ENCODE results near the gene IL1R1. TPM values are rescaled to one million over a fixed set of nuclear protein-coding genes. Genes with fewer than 3 reads are reported as not detected.

Gene IL1R1
- total RNA-seq, 1 donor from 2014 or later = 1.7 TPM

DNA sequence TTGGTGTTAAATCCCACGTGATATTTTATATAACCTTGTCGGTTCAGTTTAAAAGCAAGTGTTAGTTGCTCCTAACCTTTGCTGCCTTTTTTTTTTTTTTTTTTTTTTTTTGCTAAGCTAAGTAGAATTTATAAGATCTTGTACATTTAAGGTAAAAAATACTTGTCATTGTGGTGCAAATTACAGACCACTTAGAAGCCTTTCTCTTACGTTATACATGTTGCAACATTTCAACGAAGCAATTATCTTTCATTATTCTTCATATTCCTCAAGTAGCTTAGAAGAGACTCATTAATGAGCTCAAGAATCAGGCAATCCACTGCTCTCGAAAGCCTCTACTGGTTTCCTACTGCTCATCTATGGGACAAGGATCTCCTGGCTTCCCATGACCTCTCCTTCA, 29.4 kb downstream of the IL1R1 start:
- Histone ChIP-seq H3K4me1 (no peaks in the 10 kb centered on the region), H3K79me2 (ENCODE audit: low read depth) (no peaks in the 10 kb centered on the region), H3K9ac (no peak overlapping the region), H3K27me3 (no peaks in the 10 kb centered on the region), H3K9me3 (ENCODE audit: low read depth) (no peaks in the 10 kb centered on the region), H3K4me3 (no peak overlapping the region), H4K20me1 (ENCODE audit: low read depth) (no peaks in the 10 kb centered on the region), H2AFZ (replicated peaks) (no peak overlapping the region), H3K27ac (no peak overlapping the region), H3K36me3 (no peaks in the 10 kb centered on the region), H3F3A (ENCODE audit: low read depth) (no peaks in the 10 kb centered on the region), H3K4me2 (no peak overlapping the region)
- DNase-seq (ENCODE audit: low spot score) = no peak
- Mint-ChIP-seq H3K27ac (no peak overlapping the region), H3K36me3 (no peaks in the 10 kb centered on the region), H3K4me1 (no peaks in the 10 kb centered on the region), H3K4me3 (no peak overlapping the region), H3K9me3 (peaks cover 2% of the 10 kb centered on the region), H3K27me3 (ENCODE audit: insufficient read depth, low read depth) (no peaks in the 10 kb centered on the region)
- no peak for TF ChIP-seq EZH2 (IDR thresholded peaks at IDR 0.05)

DNA sequence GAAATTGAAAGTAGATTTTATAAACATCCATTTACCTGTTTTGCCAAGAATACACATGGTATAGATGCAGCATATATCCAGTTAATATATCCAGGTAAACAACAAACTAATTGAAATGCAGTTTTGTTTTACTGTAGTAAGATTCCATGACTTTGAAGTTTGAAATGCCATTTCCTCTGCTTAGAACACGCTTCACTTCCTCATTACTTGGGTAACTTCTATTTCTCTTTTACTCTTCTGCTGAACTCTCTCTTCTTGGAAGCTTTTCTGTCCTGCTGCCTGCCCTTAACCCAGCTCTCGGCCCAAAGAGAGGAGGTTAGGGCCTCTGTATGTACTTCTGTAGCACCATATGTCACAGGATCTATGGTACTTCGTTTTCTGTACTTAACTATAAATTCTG, 30.2 kb downstream of the IL1R1 start:
- no peaks in the 10 kb centered on the region for H3K36me3 ChIP-seq
- Mint-ChIP-seq H3K36me3 (no peaks in the 10 kb centered on the region), H3K27me3 (ENCODE audit: insufficient read depth, low read depth) (no peaks in the 10 kb centered on the region), H3K27ac (no peak overlapping the region), H3K9me3 (peaks cover 2% of the 10 kb centered on the region), H3K4me1 (no peaks in the 10 kb centered on the region), H3K4me3 (no peak overlapping the region)
- no peaks in the 10 kb centered on the region for H3K79me2 ChIP-seq (ENCODE audit: low read depth)
- H3F3A ChIP-seq (ENCODE audit: low read depth) = no peaks in the 10 kb centered on the region
- no peak overlapping the region for H3K9ac ChIP-seq
- TF ChIP-seq EZH2phosphoT487 (IDR thresholded peaks at IDR 0.05) (no peak), EZH2 (IDR thresholded peaks at IDR 0.05) (no peak)
- TF ChIP-seq, protein P1, sequence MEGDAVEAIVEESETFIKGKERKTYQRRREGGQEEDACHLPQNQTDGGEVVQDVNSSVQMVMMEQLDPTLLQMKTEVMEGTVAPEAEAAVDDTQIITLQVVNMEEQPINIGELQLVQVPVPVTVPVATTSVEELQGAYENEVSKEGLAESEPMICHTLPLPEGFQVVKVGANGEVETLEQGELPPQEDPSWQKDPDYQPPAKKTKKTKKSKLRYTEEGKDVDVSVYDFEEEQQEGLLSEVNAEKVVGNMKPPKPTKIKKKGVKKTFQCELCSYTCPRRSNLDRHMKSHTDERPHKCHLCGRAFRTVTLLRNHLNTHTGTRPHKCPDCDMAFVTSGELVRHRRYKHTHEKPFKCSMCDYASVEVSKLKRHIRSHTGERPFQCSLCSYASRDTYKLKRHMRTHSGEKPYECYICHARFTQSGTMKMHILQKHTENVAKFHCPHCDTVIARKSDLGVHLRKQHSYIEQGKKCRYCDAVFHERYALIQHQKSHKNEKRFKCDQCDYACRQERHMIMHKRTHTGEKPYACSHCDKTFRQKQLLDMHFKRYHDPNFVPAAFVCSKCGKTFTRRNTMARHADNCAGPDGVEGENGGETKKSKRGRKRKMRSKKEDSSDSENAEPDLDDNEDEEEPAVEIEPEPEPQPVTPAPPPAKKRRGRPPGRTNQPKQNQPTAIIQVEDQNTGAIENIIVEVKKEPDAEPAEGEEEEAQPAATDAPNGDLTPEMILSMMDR (IDR thresholded peaks at IDR 0.05) = no peak
- H4K20me1 ChIP-seq (ENCODE audit: low read depth) = no peaks in the 10 kb centered on the region
- H3K27me3 ChIP-seq = no peaks in the 10 kb centered on the region
- DNase-seq (ENCODE audit: low spot score) = no peak
- H3K4me2 ChIP-seq = no peak overlapping the region
- no peak overlapping the region for H3K4me3 ChIP-seq
- H2AFZ ChIP-seq (replicated peaks) = no peak overlapping the region
- H3K27ac ChIP-seq = no peak overlapping the region
- no peaks in the 10 kb centered on the region for H3K4me1 ChIP-seq
- no peaks in the 10 kb centered on the region for H3K9me3 ChIP-seq (ENCODE audit: low read depth)

DNA sequence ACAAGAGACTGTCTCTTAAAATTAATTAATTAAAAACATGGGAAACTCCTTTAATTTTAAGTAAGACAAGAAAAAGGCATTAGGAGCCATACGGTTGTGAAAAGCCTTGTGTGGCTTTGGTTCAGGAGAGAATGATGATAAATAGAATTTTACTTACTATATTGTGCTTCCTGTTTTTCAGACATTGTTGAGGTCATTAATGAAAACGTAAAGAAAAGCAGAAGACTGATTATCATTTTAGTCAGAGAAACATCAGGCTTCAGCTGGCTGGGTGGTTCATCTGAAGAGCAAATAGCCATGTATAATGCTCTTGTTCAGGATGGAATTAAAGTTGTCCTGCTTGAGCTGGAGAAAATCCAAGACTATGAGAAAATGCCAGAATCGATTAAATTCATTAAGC, 33.6 kb downstream of the IL1R1 start:
- no peak overlapping the region for H3K9ac ChIP-seq
- no peaks in the 10 kb centered on the region for H3F3A ChIP-seq (ENCODE audit: low read depth)
- H3K36me3 ChIP-seq = no peaks in the 10 kb centered on the region
- no peaks in the 10 kb centered on the region for H3K27me3 Mint-ChIP-seq (ENCODE audit: insufficient read depth, low read depth)
- H3K36me3 Mint-ChIP-seq = no peaks in the 10 kb centered on the region
- no peaks in the 10 kb centered on the region for H3K4me1 ChIP-seq
- no peak for DNase-seq (ENCODE audit: low spot score)
- no peaks in the 10 kb centered on the region for H3K79me2 ChIP-seq (ENCODE audit: low read depth)
- TF ChIP-seq, protein P1 (IDR thresholded peaks at IDR 0.05) = no peak
- TF ChIP-seq EZH2 (IDR thresholded peaks at IDR 0.05) (no peak), EZH2phosphoT487 (IDR thresholded peaks at IDR 0.05) (no peak)
- no peaks in the 10 kb centered on the region for H3K27me3 ChIP-seq
- H3K4me1 Mint-ChIP-seq = no peaks in the 10 kb centered on the region
- no peak overlapping the region for H2AFZ ChIP-seq (replicated peaks)
- no peak overlapping the region for H3K4me3 ChIP-seq
- no peak overlapping the region for H3K4me2 ChIP-seq
- no peaks in the 10 kb centered on the region for H3K9me3 ChIP-seq (ENCODE audit: low read depth)
- H3K4me3 Mint-ChIP-seq = no peak overlapping the region
- H3K27ac Mint-ChIP-seq = no peak overlapping the region
- H3K9me3 Mint-ChIP-seq = peaks cover 2% of the 10 kb centered on the region
- H3K27ac ChIP-seq = no peak overlapping the region
- H4K20me1 ChIP-seq (ENCODE audit: low read depth) = no peaks in the 10 kb centered on the region

GRCh38 chr2:102177814-102178478, 35.4 kb downstream of the IL1R1 start:
- H3K4me1 Mint-ChIP-seq = no peaks in the 10 kb centered on the region
- H3K27me3 ChIP-seq = no peaks in the 10 kb centered on the region
- H3K36me3 Mint-ChIP-seq = no peaks in the 10 kb centered on the region

More at GRCh38 chr2:102177814-102178478, 35.4 kb downstream of the IL1R1 start:
- Histone ChIP-seq H3K27ac (no peak overlapping the region), H3K36me3 (no peaks in the 10 kb centered on the region), H3K4me3 (no peak overlapping the region), H3K9ac (no peak overlapping the region), H3K79me2 (ENCODE audit: low read depth) (no peaks in the 10 kb centered on the region), H4K20me1 (ENCODE audit: low read depth) (no peaks in the 10 kb centered on the region), H3K9me3 (ENCODE audit: low read depth) (no peaks in the 10 kb centered on the region), H3K4me2 (no peak overlapping the region), H2AFZ (replicated peaks) (no peak overlapping the region), H3K4me1 (no peaks in the 10 kb centered on the region), H3F3A (ENCODE audit: low read depth) (no peaks in the 10 kb centered on the region)
- H3K27me3 Mint-ChIP-seq (ENCODE audit: insufficient read depth, low read depth) = peaks cover 2% of the 10 kb centered on the region
- H3K9me3 Mint-ChIP-seq = peaks cover 2% of the 10 kb centered on the region
- H3K4me3 Mint-ChIP-seq = no peak overlapping the region
- no peak for DNase-seq (ENCODE audit: low spot score)
- TF ChIP-seq, protein P1 (IDR thresholded peaks at IDR 0.05) = no peak
- TF ChIP-seq EZH2phosphoT487 (IDR thresholded peaks at IDR 0.05) (no peak), EZH2 (IDR thresholded peaks at IDR 0.05) (no peak)
- no peak overlapping the region for H3K27ac Mint-ChIP-seq
